ENCODE data around the gene TREH.

The TREH gene

GRCh38 chr11:118609380-118610224 is 69.8 kb downstream of the TREH start:
- peak; percentile 44 for DNase-seq

GRCh38 chr11:118608360-118609227 is 70.9 kb downstream of the TREH start:
- peak; percentile 61 for DNase-seq

- peak; percentile 40 for DNase-seq
Measured at GRCh38 chr11:118607401-118608359, 71.8 kb downstream of the TREH start, which contains the start of gene PHLDB1. Gene PHLDB1 (plus strand): TSS chr11:118607615. CDS start chr11:118613837, 6,222 bp downstream.

Measured in activated CD4-positive, CD25-positive, alpha-beta regulatory T cell treated with anti-CD3 and anti-CD28 coated beads, Interleukin-2, amount 50 U/mL, for 72 hours (primary cell).